Measurements from ENCODE around the gene BPIFB3. TPM values are rescaled to one million over a fixed set of nuclear protein-coding genes. Genes with fewer than 3 reads are reported as not detected.

The BPIFB3 gene
- polyA plus RNA-seq, 1 experiment = not detected

- TF ChIP-seq CTCF (IDR thresholded peaks at IDR 0.05; ENCODE audit: insufficient read depth, low read depth, low read length) = no peak
- Histone ChIP-seq H3K36me3 (ENCODE audit: control insufficient read depth, insufficient read depth, low read length) (no peaks in the 10 kb centered on the region), H3K4me3 (ENCODE audit: low read depth, low read length) (no peak overlapping the region), H3K27me3 (ENCODE audit: control insufficient read depth, insufficient read depth, low read length) (no peaks in the 10 kb centered on the region)
- ChIA-PET POLR2A (no interaction called here), CTCF (no interaction called here)
- no peak for DNase-seq (ENCODE audit: low read depth)
Measured at GRCh38 chr20:33033381-33033780, 20.3 kb upstream of the BPIFB3 start.

DNA sequence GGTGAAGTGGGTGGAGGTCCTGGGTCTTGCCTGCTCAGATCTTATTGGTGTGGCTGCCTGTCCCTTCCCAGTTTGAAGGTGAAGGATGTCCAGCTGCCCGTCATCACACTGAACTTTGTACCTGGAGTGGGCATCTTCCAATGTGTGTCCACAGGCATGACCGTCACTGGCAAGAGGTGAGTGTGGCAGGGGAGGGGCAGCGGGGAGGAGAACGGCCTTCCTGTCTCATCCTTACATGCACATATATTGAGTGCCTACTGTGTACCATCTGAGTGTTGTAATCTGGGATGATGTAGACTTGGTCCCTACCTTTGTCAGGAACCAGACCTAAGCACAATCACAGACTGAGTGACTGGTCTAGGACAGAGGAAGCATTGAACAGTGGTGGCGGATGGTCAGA is 19.6 kb upstream of the BPIFB3 start:
- H3K27me3 ChIP-seq (ENCODE audit: control insufficient read depth, insufficient read depth, low read length) = no peaks in the 10 kb centered on the region
- H3K36me3 ChIP-seq (ENCODE audit: control insufficient read depth, insufficient read depth, low read length) = no peaks in the 10 kb centered on the region
- ChIA-PET POLR2A (no interaction called here), CTCF (no interaction called here)
- no peak for DNase-seq (ENCODE audit: low read depth)
- no peak overlapping the region for H3K4me3 ChIP-seq (ENCODE audit: low read depth, low read length)
- no peak for TF ChIP-seq CTCF (IDR thresholded peaks at IDR 0.05; ENCODE audit: insufficient read depth, low read depth, low read length)

DNA sequence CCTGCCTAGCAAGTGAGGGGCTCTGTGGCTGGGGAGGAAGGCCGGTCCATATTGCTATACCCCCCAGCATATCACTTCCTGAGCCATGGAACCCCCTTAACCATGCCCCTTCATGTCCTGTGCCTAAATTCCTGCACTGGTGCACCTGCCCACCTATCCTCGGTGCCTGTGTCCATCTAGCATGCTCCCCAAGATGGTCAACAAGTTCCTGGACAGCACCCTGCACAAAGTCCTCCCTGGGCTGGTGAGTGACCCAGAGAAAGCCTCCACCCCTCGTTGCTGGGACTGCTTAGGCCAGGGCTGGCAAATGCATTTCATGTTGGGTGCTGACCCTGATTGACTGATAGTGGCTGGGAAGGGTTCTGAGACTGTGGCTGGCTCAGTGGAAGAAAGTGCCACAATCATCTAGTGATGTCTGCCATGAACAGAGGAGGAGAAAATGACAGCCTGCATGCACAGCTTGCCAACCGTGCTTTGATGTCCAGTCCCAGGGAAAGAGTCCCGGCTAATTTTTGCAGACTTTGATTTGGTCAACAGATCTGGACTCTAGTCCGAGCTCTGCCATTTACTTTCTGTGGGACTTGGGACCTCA is 18.7 kb upstream of the BPIFB3 start:
- H3K36me3 ChIP-seq (ENCODE audit: control insufficient read depth, insufficient read depth, low read length) = no peaks in the 10 kb centered on the region
- no peak for TF ChIP-seq CTCF (IDR thresholded peaks at IDR 0.05; ENCODE audit: insufficient read depth, low read depth, low read length)
- H3K27me3 ChIP-seq (ENCODE audit: control insufficient read depth, insufficient read depth, low read length) = no peaks in the 10 kb centered on the region
- no peak overlapping the region for H3K4me3 ChIP-seq (ENCODE audit: low read depth, low read length)
- ChIA-PET CTCF (no interaction called here), POLR2A (no interaction called here)
- no peak for DNase-seq (ENCODE audit: low read depth)

DNA sequence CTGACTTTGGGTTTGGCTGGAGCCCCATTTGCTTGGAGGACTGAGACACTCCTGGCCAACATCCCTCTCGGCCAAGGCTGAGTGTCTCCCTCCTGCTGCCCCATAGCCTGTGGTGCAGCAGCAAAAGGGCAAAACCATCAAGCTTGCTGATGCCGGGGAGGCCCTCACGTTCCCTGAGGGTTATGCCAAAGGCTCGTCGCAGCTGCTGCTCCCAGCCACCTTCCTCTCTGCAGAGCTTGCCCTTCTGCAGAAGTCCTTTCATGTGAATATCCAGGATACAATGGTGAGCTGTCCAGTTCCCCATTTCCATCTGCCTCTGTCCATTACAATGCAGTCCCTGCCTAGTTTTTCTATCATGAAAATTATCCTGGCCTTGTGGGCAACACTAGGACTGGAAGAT is 16.2 kb upstream of the BPIFB3 start:
- POLR2A ChIA-PET = no interaction called here
- H3K36me3 ChIP-seq (ENCODE audit: control insufficient read depth, insufficient read depth, low read length) = no peaks in the 10 kb centered on the region
- no peak for TF ChIP-seq CTCF (IDR thresholded peaks at IDR 0.05; ENCODE audit: insufficient read depth, low read depth, low read length)
- DNase-seq (ENCODE audit: low read depth) = no peak
- CTCF ChIA-PET = no interaction called here
- H3K27me3 ChIP-seq (ENCODE audit: control insufficient read depth, insufficient read depth, low read length) = no peaks in the 10 kb centered on the region
- H3K4me3 ChIP-seq (ENCODE audit: low read depth, low read length) = no peak overlapping the region

DNA sequence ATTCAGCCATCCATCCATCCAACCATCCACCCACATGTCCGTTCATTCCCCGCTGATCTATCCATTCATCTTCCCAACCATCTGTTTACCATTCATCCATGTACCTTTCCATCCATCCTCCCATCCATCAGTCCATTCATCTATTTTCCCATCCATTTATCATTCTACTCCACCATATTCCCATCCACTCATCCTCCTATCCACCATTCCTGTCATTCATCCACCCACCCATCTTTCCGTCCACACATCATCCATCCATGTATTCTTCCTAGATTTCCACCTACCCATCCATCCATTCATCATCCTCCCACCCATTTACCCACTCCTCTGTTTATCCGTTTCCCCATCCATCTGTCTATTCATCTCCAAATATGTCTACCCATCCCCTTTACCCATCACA is 15.5 kb upstream of the BPIFB3 start:
- Histone ChIP-seq H3K4me3 (ENCODE audit: low read depth, low read length) (no peak overlapping the region), H3K27me3 (ENCODE audit: control insufficient read depth, insufficient read depth, low read length) (no peaks in the 10 kb centered on the region), H3K36me3 (ENCODE audit: control insufficient read depth, insufficient read depth, low read length) (no peaks in the 10 kb centered on the region)
- no peak for DNase-seq (ENCODE audit: low read depth)
- ChIA-PET CTCF (no interaction called here), POLR2A (no interaction called here)
- no peak for TF ChIP-seq CTCF (IDR thresholded peaks at IDR 0.05; ENCODE audit: insufficient read depth, low read depth, low read length)
